K562 (cell line): ENCODE results near the gene PTTG1IP. TPM values are rescaled to one million over a fixed set of nuclear protein-coding genes. Genes with fewer than 3 reads are reported as not detected.

Experiments used
- CBX5 ChIP-seq: IDR thresholded peaks from 2 replicates; pipeline ENCODE4 v1.6.1; 2014; ENCODE audit warnings: low read depth, borderline replicate concordance
- CSDE1 ChIP-seq, 2 experiments: fragments of 450-650 bp; IDR thresholded peaks; 2 replicates each; pipeline ENCODE4 v1.6.1; 2016; ENCODE audit warnings: mild to moderate bottlenecking in 1 of 2
- FUS ChIP-seq: fragments of 200-400 bp; formaldehyde crosslinking; optimal IDR thresholded peaks from 2 replicates; pipeline ENCODE3; 2017; ENCODE audit warnings: low read depth, low read length
- HOXB6 ChIP-seq: fragments of 250-450 bp; sonication (Bioruptor Pico); IDR thresholded peaks from 2 replicates; pipeline ENCODE4 v1.5.1; 2022; ENCODE audit warnings: mild to moderate bottlenecking, borderline replicate concordance
- ILK ChIP-seq: fragments of 450-650 bp; IDR thresholded peaks from 2 replicates; pipeline ENCODE4 v1.6.1; 2016; ENCODE audit warnings: missing genetic modification characterization, low read depth, mild to moderate bottlenecking, missing compliant biosample characterization, moderate library complexity, borderline replicate concordance
- KLF1 ChIP-seq: fragments of 450-650 bp; IDR thresholded peaks from 2 replicates; pipeline ENCODE4 v1.6.1; 2016; ENCODE audit warnings: missing genetic modification characterization, missing compliant biosample characterization
- MTA2 ChIP-seq: fragments of 450-650 bp; IDR thresholded peaks from 2 replicates; pipeline ENCODE4 v1.6.1; 2016; ENCODE audit warnings: low read depth
- NCOA2 ChIP-seq, 2 experiments: fragments of 450-650 bp; IDR thresholded peaks; 2 replicates each; pipeline ENCODE4 v1.6.1; 2018; ENCODE audit warnings: mild to moderate bottlenecking in 2 of 2, moderate library complexity in 1 of 2; ENCODE audit not compliant: partially characterized antibody in 2 of 2
- NONO ChIP-seq, 2 experiments: fragments of 200-400 bp in 1 of 2; fragments of 450-650 bp in 1 of 2; formaldehyde crosslinking in 1 of 2; IDR thresholded peaks; 2 replicates each; pipeline ENCODE4 v1.6.1; 2017; ENCODE audit warnings: low read depth in 2 of 2, mild to moderate bottlenecking in 2 of 2, moderate library complexity in 2 of 2, low read length in 1 of 2
- POLR2AphosphoS2 ChIP-seq: IDR thresholded peaks from 2 replicates; pipeline ENCODE4 v1.6.1; 2012; ENCODE audit warnings: low read length, improper control_type of control experiment
- POLR2G ChIP-seq: fragments of 200-400 bp; formaldehyde crosslinking; IDR thresholded peaks from 2 replicates; pipeline ENCODE4 v1.6.1; 2017; ENCODE audit warnings: low read depth, mild to moderate bottlenecking, antibody characterized with exemption, low read length, moderate library complexity
- PRDM10 ChIP-seq: fragments of 450-650 bp; IDR thresholded peaks from 2 replicates; pipeline ENCODE4 v1.6.1; 2018; ENCODE audit not compliant: partially characterized antibody
- SFPQ ChIP-seq: fragments of 200-400 bp; formaldehyde crosslinking; IDR thresholded peaks from 2 replicates; pipeline ENCODE4 v1.6.1; 2017; ENCODE audit warnings: mild to moderate bottlenecking, low read depth, low read length, moderate library complexity
- SMARCB1 ChIP-seq: IDR thresholded peaks from 2 replicates; pipeline ENCODE4 v1.6.1; 2011; ENCODE audit warnings: improper control_type of control experiment, low read depth; ENCODE audit not compliant: insufficient read length
- TBL1XR1 ChIP-seq, 2 experiments: IDR thresholded peaks; 2 replicates each; pipeline ENCODE4 v1.6.1; 2012; ENCODE audit warnings: improper control_type of control experiment in 2 of 2, low read length in 2 of 2, mild to moderate bottlenecking in 1 of 2
- ZNF140 ChIP-seq: fragments of 250-450 bp; sonication (Bioruptor Pico); IDR thresholded peaks from 2 replicates; pipeline ENCODE4 v1.8.0; 2021; ENCODE audit warnings: moderate library complexity, mild to moderate bottlenecking, inconsistent platforms
- ZNF174 ChIP-seq: fragments of 250-450 bp; sonication (Bioruptor Pico); IDR thresholded peaks from 2 replicates; pipeline ENCODE4 v1.4.0; 2020; ENCODE audit warnings: mild to moderate bottlenecking
- ZNF224 ChIP-seq: sonication (generic); formaldehyde crosslinking; IDR thresholded peaks from 2 replicates; pipeline ENCODE4 v1.8.0; 2022; ENCODE audit warnings: mild to moderate bottlenecking, missing genetic modification reagents
- ZNF561 ChIP-seq: fragments of 450-650 bp; formaldehyde crosslinking; conservative IDR thresholded peaks from 2 replicates; pipeline ENCODE4 v1.4.0; 2020; ENCODE audit warnings: mild to moderate bottlenecking, moderate library complexity
- ZNF79 ChIP-seq: fragments of 250-450 bp; sonication (Bioruptor Pico); IDR thresholded peaks from 2 replicates; pipeline ENCODE4 v1.4.0; 2020; ENCODE audit warnings: low read depth, mild to moderate bottlenecking, moderate library complexity
- ZZZ3 ChIP-seq: fragments of 450-650 bp; IDR thresholded peaks from 2 replicates; pipeline ENCODE4 v1.6.1; 2016; ENCODE audit warnings: antibody characterized with exemption, mild to moderate bottlenecking, moderate library complexity
- polyA plus RNA-seq, 8 experiments: library from polyadenylated mRNA; depleted of rRNA in 4 of 8; stranded (reverse) in 5 of 8; unstranded in 3 of 8; fragments of >200 nt; fragmentation: Nextera tagmentation in 2 of 8; fragmentation: Illumina TruSeq in 1 of 8; extraction: Ambion mirVana in 2 of 8; extraction: Trizol in 1 of 8; gene quantifications; 2 replicates each; pipeline versions ENCODE4 v1.2.1 to v1.2.3, GENCODE V29; 2011 to 2014; ENCODE audit warnings: inconsistent platforms in 1 of 8, missing spikeins in 1 of 8
- total RNA-seq, 7 experiments: library from RNA; depleted of rRNA in 6 of 7; stranded (reverse); fragments of >200 nt in 6 of 7; fragmentation: Illumina TruSeq in 2 of 7; extraction: Trizol in 2 of 7; gene quantifications; 2 replicates each; pipeline versions ENCODE4 v1.2.1 to v1.2.3, GENCODE V29; 2011 to 2021; ENCODE audit warnings: low replicate concordance in 1 of 7
- TF ChIP-seq, protein P1 (sequence below): sonication (generic); formaldehyde crosslinking; IDR thresholded peaks from 2 replicates; pipeline ENCODE4 v1.8.0; 2023; ENCODE audit warnings: mild to moderate bottlenecking, missing genetic modification reagents

PTTG1IP gene
- total and polyA plus RNA-seq, 9 of the 15 experiments (the other 6 are each of a cell fraction or from before 2014, with no cell fraction given): 5.0 to 99.3 (median 82.4) TPM

GRCh38 chr21:44854664-44855446 is 18.6 kb downstream of the PTTG1IP start (continued):
- TF ChIP-seq, protein P1, sequence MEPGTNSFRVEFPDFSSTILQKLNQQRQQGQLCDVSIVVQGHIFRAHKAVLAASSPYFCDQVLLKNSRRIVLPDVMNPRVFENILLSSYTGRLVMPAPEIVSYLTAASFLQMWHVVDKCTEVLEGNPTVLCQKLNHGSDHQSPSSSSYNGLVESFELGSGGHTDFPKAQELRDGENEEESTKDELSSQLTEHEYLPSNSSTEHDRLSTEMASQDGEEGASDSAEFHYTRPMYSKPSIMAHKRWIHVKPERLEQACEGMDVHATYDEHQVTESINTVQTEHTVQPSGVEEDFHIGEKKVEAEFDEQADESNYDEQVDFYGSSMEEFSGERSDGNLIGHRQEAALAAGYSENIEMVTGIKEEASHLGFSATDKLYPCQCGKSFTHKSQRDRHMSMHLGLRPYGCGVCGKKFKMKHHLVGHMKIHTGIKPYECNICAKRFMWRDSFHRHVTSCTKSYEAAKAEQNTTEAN (CRISPR knock-in tag): peak; percentile 83
- no peak for TF ChIP-seq ZNF561 (CRISPR knock-in tag)
- TF ChIP-seq PRDM10: peak; percentile 19
- TF ChIP-seq HOXB6 (CRISPR knock-in tag): no peak
- TF ChIP-seq MTA2: peak; percentile 98
- TF ChIP-seq ILK (tag): no peak
- TF ChIP-seq ZNF140 (CRISPR knock-in tag): no peak; the same call in 1 of the 2 replicates
- peak; percentile 38; the same call in 1 of the 2 replicates for TF ChIP-seq CBX5
- TF ChIP-seq SMARCB1: no peak
- no peak for TF ChIP-seq SFPQ
- TF ChIP-seq POLR2AphosphoS2: no peak
- TF ChIP-seq POLR2G: peak; percentile 59
- TF ChIP-seq ZNF79 (CRISPR knock-in tag): no peak
- TF ChIP-seq NONO (IDR thresholded peaks at IDR 0.05; ENCODE audit: low read depth in 2 of 2, low read length in 1 of 2): peak in 1 of 2 experiments; percentile 69; a peak in 2 of 4 replicates
- TF ChIP-seq CSDE1 (IDR thresholded peaks at IDR 0.05): no peak
- TF ChIP-seq ZNF174: no peak
- TF ChIP-seq FUS: no peak
- peak; percentile 95 to 99 for TF ChIP-seq TBL1XR1 (IDR thresholded peaks at IDR 0.05; ENCODE audit: low read length in 2 of 2)
- TF ChIP-seq ZZZ3: no peak
- TF ChIP-seq NCOA2 (IDR thresholded peaks at IDR 0.05; ENCODE audit: partially characterized antibody in 2 of 2): no peak
- TF ChIP-seq ZNF224: no peak
- TF ChIP-seq KLF1 (tag): no peak; the same call in 1 of the 2 replicates
